HG03025 (cell line): ENCODE measurements around the gene SPATA13.
"Not testable (repeated sequence)": the region's sequence is repeated elsewhere in the genome, so short reads cannot be mapped to it uniquely, and the experiment has no call there.

Source experiments
- ATAC-seq: cut with Tn5 transposase; IDR thresholded peaks from one replicate; pipeline ENCODE4 v1.9.1; 2021; ENCODE audit warnings: mild to moderate bottlenecking, moderate library complexity; ENCODE audit not compliant: unreplicated experiment, low FRiP score

SPATA13 gene

GRCh38 chr13:24301434-24301833 lies 140.9 kb downstream of the SPATA13 start:
- no peak for ATAC-seq

- ATAC-seq = no peak
These were observed 141.4 kb downstream of the SPATA13 start for GRCh38 chr13:24301911-24302310.

GRCh38 chr13:24304620-24305019 lies 144.1 kb downstream of the SPATA13 start:
- no peak for ATAC-seq

- no peak for ATAC-seq
These were observed 146.1 kb downstream of the SPATA13 start for GRCh38 chr13:24306632-24307031.

- ATAC-seq = no peak
These were observed 146.9 kb downstream of the SPATA13 start for GRCh38 chr13:24307211-24308067.

- no peak for ATAC-seq
These were observed 147.5 kb downstream of the SPATA13 start for GRCh38 chr13:24308068-24308445.

- no peak for ATAC-seq
These were observed 148.0 kb downstream of the SPATA13 start for GRCh38 chr13:24308488-24309020.

- ATAC-seq = not testable (repeated sequence)
These were observed 148.8 kb downstream of the SPATA13 start, which contains the start of gene C1QTNF9 for GRCh38 chr13:24309300-24309699. Gene C1QTNF9 (plus strand): TSS chr13:24309580. CDS start chr13:24316004, 6,424 bp downstream.

GRCh38 chr13:24313439-24313838 lies 152.9 kb downstream of the SPATA13 start:
- no peak for ATAC-seq

GRCh38 chr13:24317835-24318234 lies 157.3 kb downstream of the SPATA13 start:
- not testable (repeated sequence) for ATAC-seq

- not testable (repeated sequence) for ATAC-seq
These were observed 158.4 kb downstream of the SPATA13 start for GRCh38 chr13:24318878-24319277.

- ATAC-seq = not testable (repeated sequence)
These were observed 159.1 kb downstream of the SPATA13 start for GRCh38 chr13:24319641-24320040.

- not testable (repeated sequence) for ATAC-seq
These were observed 160.9 kb downstream of the SPATA13 start for GRCh38 chr13:24321416-24321815.

GRCh38 chr13:24322470-24322869 lies 161.9 kb downstream of the SPATA13 start:
- not testable (repeated sequence) for ATAC-seq

- ATAC-seq = no peak
These were observed 162.7 kb downstream of the SPATA13 start for GRCh38 chr13:24323036-24323738.

GRCh38 chr13:24323739-24324075 lies 163.2 kb downstream of the SPATA13 start:
- no peak for ATAC-seq

- ATAC-seq = not testable (repeated sequence)
These were observed 167.1 kb downstream of the SPATA13 start for GRCh38 chr13:24327598-24327997.

- ATAC-seq = no peak
These were observed 167.6 kb downstream of the SPATA13 start for GRCh38 chr13:24328145-24328544.

- no peak for ATAC-seq
These were observed 178.2 kb downstream of the SPATA13 start for GRCh38 chr13:24338721-24339120.

- no peak for ATAC-seq
These were observed 179.6 kb downstream of the SPATA13 start for GRCh38 chr13:24339937-24340607.

- ATAC-seq = no peak
These were observed 180.1 kb downstream of the SPATA13 start for GRCh38 chr13:24340608-24340955.
